A204.1 (cell line): ENCODE measurements around the gene TRPT1.
A peak's percentile ranks its signal among the peaks of the same experiment; 100 is the strongest.

Experiments
- FAIRE-seq: peaks from 2 replicates; lab custom pipeline; 2012; peaks lifted over from hg19 to GRCh38; lab: Jason Lieb, UNC

TRPT1 gene

DNA sequence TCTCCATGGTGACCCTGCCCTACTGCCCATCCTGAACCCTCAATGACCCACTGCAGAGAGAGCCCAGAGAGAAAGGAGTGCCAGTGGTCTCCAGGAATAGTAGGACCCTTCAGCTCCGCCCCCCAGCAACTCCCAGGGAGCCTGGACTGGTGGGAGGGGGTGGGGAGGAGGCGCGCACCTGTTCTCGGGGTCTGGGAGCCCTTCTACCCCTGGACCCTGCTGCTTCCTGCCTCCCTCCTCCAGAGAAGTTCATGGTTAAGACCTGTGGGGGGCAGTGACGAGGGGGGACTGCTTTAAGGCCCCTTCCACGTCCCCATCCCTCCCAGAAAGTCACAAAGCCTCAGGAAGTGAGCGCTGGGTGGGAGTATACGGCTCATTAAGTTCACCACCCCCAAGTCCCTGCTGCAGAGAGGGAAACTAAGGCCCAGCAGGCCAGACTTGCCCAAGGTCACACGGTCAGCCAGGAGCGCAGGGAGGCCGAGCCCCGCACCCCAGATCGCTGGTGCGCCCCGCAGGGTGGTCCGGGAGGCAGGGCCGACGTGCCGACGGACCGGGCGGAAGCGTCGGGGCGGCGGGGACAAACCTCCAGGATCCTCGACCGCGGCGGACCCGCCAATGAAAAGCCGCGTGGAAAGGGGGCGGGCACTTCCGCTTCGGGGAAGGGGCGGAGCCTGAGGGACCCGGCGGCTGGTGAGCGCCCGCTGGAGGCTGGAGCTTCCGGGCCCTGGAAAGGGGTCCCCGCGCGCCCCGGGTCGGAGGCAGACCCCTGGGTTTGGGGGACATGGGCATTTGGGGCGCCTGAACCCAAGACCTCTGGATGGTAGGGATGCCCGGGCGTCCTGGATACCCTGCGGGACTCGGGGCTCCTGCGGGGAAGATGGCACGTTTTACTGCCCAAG is at the start of gene TRPT1, which contains the start of gene NUDT22:
TRPT1 (minus strand) TSS at position 579 of the 899 bp plus-strand sequence; CDS start at position 253, 326 bp downstream.
NUDT22 (plus strand) TSS at position 667 of the 899 bp plus-strand sequence. CDS start 379 bp downstream, outside the sequence.
- no peak for FAIRE-seq

- FAIRE-seq: no peak
Measured at GRCh38 chr11:64275031-64275800, 49.2 kb upstream of the TRPT1 start.

DNA sequence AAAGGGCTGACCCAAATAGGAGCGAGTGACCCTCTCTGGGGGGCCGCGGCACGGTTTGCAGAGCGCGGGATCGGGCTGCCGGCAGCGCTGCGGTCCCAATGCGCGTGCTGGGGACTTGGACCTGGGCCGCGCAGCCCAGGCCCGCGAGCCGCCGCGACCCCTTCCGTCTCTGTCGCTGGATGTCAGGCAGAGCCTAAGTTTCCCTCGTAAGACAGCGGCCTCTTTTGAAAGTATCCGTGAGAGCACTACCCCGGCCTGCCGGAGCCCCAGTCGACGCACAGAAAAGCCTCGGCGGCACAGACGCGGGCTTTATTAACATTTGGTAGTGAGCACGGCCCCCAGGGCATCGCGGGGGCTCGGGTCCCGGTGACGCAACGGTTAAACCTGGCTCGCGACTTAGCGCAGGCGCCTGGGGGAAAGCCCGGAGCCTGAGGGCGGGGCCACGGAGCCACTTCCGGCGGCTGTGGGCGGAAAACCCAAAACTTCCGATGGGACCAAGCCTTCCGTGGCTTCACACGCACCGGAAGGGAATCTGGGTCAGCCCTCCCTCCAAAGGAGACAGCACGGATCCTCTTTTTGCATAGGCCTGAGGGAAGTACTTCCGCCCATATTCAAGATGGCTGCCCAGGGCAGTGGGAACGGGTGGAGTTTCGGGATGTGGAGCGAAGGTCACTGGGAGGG is 43.7 kb upstream of the TRPT1 start:
- peak; percentile 97 for FAIRE-seq

- no peak for FAIRE-seq
Measured at GRCh38 chr11:64268893-64269539, 43.0 kb upstream of the TRPT1 start.

GRCh38 chr11:64268025-64268892 is 42.3 kb upstream of the TRPT1 start:
- FAIRE-seq: no peak

DNA sequence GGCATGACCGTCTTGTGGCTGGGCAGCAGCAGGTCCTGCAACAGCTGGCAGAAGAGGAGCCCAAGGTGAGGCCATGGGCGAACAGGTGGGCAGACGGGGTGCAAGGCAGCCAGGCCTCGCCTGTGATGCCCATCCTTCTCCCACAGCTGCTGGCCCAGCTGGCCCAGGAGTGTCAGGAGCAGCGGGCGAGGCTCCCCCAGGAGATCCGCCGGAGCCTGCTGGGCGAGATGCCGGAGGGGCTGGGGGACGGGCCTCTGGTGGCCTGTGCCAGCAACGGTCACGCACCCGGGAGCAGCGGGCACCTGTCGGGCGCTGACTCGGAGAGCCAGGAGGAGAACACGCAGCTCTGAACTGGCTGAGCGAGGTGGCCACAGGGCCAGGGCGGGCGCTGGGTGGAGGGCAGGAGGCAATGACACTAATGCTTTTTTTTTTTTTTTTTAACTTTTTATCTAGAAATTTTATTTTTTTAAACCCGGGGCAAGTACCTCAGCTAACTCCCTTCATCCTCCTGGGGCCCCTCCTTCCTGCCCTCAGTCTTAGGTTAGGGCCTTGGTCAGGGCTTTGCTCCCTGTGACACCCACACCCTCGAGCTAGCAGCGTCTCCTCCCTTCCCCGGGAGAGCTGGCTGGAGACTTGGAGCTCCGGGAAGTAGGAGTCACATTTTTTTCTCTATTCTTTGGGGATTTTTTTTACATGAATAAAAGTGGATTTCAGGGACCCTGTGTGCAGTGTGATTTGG is 41.4 kb upstream of the TRPT1 start:
- FAIRE-seq: no peak

DNA sequence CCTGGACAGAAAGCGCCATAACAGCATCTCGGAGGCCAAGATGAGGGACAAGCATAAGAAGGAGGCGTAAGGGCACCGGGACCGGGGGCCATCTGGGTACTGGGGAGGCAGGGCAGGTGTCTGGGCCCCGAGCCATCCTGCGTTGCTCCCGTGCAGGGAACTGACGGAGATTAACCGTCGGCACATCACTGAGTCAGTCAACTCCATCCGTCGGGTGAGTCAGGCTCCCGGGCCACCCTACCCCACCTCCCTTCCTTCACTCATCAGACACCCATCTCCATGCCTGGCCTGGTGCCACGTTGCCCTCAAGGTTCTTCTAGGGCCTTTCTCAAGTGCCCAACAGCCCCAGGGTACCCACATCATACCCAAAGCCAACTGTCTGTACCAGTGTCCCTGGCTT is 40.4 kb upstream of the TRPT1 start:
- no peak for FAIRE-seq

DNA sequence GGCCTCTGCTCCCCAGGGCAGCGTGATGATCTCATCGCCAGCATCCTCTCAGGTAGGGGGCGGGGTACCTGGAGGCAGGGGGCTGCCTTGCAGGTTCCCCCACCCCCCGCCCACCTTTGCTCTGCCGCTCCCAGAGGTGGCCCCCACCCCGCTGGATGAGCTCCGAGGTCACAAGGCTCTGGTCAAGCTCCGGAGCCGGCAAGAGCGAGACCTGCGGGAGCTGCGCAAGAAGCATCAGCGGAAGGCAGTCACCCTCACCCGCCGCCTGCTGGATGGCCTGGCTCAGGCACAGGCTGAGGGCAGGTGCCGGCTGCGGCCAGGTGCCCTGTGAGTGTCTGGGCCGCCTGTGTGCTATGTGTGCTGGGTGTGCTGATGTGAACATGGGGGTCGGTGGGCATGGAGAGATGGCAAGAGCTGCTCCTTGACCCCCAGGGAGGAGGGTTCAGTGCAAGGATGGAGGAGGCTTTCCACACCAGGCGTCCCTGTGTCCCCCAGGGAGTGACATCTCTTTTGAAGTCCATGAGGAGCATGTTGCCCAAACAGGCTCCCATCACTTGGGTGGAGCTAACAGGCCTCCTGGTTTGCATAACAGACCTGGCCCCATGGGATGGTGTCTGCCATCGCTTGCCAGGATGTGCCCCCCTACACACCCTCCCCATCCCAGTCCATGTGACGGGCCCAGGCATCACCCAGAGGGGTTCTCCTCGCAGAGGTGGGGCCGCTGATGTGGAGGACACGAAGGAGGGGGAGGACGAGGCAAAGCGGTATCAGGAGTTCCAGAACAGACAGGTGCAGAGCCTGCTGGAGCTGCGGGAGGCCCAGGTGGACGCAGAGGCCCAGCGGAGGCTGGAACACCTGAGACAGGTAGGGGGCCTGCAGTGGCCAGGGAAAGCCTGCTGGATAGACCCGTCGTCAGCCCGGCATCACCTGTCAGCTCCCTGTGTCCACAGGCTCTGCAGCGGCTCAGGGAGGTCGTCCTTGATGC is 39.5 kb upstream of the TRPT1 start:
- FAIRE-seq: no peak

- no peak for FAIRE-seq
Measured at GRCh38 chr11:64264371-64264852, 38.4 kb upstream of the TRPT1 start.

DNA sequence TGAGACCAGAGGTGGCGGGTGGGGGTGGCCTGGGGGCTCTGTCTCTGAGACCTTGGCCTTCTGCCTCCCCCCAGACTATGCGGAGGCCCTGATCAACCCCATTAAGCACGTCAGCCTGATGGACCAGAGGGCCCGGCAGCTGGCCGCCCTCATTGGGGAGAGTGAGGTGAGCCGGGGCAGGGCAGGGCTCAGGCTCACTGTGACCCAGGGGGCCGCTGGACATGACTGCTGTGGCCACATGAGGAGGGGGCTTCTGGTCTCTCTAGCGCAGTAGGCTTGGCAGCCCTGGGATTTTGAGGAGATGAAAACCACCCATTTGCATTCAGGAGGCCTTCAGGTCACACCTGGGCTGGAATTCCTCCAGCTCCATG is 37.9 kb upstream of the TRPT1 start:
- no peak for FAIRE-seq

GRCh38 chr11:64263021-64263946 is 37.3 kb upstream of the TRPT1 start:
- FAIRE-seq: no peak

- FAIRE-seq: no peak
Measured at GRCh38 chr11:64262271-64263002, 36.5 kb upstream of the TRPT1 start.

DNA sequence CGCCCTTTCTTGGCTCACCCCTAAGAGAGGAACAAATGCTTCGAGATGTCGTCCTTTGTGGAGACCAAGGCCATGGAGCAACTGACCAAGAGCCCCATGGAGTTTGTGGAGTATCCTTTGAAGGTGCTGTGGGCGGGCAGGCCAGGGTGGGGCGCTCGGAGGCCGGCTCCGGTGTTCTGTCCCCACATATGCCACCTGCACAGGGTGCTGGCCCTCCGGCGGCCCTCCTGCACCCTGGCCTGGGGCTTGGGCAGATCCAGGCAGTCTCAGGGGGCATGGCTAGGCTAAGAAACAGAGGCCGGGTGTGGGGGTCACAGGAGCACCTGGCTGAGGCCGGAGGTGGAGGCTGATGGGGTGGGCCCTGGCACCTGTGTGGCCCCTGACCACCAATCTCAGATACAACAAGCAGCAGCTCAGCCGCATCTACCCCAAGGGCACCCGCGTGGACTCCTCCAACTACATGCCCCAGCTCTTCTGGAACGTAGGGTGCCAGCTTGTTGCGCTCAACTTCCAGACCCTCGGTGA is 35.6 kb upstream of the TRPT1 start:
- FAIRE-seq: no peak

- FAIRE-seq: no peak
Measured at GRCh38 chr11:64260147-64260708, 34.2 kb upstream of the TRPT1 start.

GRCh38 chr11:64259533-64260067 is 33.6 kb upstream of the TRPT1 start:
- FAIRE-seq: no peak

DNA sequence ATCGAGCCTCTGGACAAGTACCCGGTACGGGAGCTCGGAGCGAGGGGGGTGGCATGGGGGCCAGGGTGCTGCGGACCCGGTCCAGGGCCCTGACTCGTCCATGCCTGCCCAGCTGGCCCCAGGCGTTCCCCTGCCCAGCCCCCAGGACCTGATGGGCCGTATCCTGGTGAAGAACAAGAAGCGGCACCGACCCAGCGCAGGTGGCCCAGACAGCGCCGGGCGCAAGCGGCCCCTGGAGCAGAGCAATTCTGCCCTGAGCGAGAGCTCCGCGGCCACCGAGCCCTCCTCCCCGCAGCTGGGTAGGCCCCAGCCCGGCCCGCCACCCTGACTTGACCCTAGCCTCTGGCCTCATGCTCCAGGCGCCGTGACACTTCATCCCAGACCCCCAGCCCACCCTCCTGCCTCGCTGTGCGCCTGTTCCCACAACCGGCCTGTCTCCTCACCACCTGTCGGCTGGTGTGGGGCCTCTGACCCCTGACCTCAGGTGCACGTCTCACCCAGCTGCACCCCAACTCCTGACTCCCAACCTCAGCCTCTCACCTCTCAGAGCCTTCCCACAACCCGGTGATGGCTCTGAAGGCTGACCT is 33.1 kb upstream of the TRPT1 start:
- FAIRE-seq: no peak
